GM21825 (cell line): Measurements from ENCODE around the gene NTN1.
"Not testable (repeated sequence)": the region's sequence is repeated elsewhere in the genome, so short reads cannot be mapped to it uniquely, and the experiment has no call there.

Experiments used
- ATAC-seq: cut with Tn5 transposase; IDR thresholded peaks from one replicate; pipeline ENCODE4 v1.9.1; 2021; ENCODE audit warnings: mild to moderate bottlenecking, moderate library complexity; ENCODE audit not compliant: unreplicated experiment

The NTN1 gene

DNA sequence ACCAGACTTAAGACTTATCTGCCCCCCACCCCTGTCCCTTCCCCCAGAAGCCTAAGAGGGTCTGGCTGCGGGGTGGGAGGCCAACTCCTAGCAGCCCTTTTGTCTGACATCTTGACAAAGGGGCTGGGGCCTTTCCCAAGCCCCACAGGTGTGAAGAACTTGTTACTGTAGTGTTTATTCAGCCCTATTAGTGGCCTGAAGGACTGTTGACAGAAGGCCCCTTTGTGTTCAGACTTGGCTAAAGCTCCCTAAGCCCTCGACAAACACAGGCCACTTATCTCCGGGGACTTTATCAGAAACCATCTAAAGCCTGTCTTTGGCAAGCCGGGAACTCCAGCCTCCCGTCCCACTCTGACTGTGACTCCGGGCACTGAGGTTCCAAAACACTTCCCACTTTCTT, 129.8 kb downstream of the NTN1 start:
- no peak for ATAC-seq

GRCh38 chr17:9151740-9152139, 130.4 kb downstream of the NTN1 start:
- ATAC-seq = not testable (repeated sequence)

DNA sequence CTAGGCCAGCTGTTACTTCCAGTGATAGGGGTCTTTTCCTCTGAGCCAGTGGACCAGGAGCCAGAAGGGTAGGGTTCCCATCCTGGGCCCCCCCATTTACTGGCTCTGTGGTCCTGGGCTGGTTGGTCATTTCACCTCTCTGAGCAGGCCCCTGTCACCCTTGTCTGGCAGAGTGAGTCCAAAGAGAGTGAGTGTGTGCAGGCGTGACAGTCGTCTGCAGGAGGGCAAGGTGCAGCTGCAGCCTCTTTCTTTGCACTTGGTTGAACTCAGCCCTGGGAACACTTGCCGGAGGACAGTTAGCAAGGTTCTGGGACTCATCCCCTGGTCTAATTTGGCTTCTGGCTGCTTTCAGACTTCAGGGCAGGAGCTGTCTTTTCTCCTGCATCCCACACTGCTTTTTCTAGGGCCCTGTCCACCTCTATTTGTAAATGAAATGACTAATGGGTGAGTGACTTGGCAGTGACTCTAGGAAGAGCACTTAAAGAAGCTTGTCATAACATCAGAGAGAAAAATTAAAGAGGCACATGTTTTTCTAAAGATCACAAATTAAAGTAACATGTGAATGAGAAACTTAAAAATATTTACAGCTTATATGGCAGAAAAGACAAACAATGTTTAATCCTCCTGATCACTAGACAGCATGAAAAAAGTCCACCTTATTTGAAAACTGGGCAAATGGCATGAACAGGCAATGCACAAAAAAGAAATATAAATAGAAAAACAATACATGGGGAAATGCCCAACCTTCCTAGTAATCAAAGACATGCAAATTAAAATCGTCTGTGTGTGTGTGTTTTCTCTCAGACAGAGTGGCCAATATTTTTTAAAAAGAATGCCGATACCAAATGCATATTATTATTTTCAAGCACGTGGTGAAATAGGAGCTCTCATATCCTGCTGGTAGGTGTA, 137.5 kb downstream of the NTN1 start:
- ATAC-seq = no peak

DNA sequence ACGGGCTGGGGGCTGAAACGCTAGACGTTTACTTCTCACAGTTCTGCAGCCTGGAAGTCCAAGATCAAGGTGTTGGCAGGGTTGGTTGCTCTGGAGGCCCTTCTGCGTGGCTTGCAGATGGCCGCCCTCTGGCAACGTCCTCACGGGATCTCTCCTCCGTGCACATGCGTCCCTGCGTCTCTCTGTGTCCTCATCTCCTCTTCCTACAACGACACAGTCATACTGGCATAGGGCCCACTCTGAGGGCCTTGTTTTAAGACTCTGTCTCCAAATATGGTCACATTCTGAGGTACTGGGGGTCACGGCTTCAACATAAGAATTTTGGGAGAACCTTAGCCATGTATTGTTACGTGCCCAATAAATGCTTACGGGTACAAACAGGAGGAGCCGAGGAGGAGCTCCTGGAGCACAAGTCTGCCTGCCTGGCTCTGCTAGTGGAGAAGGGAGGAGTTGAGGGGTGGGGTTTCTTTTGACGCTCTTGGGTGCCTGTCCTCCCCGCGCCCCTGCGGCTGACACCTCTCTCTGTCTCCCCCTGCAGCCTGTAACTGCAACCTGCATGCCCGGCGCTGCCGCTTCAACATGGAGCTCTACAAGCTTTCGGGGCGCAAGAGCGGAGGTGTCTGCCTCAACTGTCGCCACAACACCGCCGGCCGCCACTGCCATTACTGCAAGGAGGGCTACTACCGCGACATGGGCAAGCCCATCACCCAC, 141.1 kb downstream of the NTN1 start:
- no peak for ATAC-seq

DNA sequence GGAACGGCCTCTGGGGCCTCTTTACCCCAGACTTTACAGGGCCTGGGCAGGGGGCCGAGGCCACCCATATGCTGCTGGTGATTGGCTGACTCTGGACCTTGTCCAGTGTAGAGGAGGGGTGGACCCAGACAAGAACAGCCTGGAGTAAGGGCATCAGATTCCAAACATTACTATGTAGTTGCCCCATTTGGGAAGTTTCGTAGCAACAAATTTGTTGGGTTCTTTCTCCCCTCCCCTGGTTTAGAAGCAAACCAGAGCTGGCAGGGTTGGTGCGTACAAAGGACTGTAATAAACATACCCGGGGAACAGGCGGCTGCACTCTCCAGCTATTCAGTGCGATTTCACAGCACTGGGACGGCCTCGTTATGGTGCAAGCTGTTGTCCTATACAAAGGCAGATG, 145.5 kb downstream of the NTN1 start:
- no peak for ATAC-seq

DNA sequence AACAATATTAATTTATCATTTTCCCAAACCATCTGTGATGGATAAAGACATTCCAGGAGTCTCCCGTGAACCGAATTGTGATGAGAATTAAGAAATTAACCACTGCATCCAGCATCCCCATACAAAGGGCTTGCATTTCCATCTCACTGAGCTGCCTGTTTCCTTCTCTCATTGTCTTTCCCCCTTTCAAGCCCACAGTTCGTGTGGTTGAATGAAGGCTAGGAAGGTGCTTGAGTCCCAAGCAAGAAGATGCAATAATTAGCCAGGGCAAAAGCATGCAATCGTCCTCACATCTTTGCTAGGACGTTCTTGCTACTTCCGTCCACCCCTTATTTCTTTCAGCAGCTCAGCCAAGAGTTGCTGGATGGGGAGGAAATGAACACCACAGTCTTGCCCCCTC, 146.1 kb downstream of the NTN1 start:
- no peak for ATAC-seq

DNA sequence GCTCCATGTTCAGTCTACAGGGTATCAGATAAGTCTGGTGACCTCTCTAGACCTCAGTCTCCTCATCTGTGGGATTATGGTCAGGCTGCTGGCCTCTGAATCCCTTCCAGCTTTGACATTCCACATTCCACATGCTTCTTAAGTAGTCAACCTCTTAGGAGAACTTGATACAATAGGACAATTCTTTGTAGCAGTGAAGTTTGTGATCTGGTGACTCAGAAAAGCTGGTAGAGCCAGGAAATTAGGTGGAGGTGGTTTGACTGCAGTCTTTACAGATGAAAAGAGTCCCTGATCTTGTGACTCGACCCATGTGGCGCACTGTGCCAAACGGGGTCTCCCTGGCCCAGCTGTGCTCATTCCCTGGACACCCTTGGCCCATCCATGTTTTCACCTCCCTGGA, 147.8 kb downstream of the NTN1 start:
- no peak for ATAC-seq

- ATAC-seq = no peak
Observed at GRCh38 chr17:9170336-9170735, 149.0 kb downstream of the NTN1 start.

GRCh38 chr17:9170853-9171252, 149.5 kb downstream of the NTN1 start:
- ATAC-seq = no peak

- ATAC-seq = no peak
Observed at GRCh38 chr17:9173386-9173983, 152.2 kb downstream of the NTN1 start.

GRCh38 chr17:9174312-9174711, 153.0 kb downstream of the NTN1 start:
- ATAC-seq = no peak

DNA sequence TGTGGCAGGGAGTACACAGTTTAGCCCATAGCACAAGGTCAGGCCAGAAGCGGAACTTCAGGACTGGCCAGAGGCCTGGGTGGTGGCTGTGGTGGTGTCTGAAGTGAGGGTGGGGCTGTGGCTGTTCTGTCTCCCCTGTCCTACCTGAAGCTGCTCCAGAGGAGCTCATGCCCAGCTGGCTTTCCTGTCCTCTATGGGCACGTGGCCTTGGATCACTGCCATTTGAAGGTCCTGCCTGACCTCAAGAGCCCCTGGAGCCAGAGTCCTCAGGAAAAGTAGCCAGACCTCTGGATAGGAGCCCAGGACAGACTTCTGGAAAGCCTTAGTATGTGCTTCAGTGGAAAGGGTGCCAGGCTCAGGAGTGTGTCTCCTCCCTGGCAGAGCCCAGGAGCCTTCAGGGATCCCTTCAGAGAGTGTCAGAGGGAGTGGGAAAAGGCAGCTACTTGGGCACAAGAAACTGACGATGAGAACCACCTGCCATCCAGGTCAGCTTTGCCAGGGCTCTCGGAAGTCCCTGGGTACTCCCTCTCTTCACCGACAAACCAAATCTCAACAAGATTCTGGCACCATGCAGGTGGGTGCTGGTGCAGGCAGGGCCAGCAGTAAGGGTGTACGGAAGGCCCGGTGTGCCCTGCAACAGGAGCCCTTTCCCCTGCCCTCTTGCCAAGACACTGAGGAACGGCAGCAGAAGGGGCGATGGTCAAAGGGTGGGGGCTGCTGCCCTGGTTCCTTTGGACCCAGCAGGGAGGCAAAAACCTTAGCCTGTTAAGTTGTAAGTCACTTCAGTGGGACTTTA, 153.7 kb downstream of the NTN1 start:
- ATAC-seq = no peak

GRCh38 chr17:9175700-9176467, 154.6 kb downstream of the NTN1 start:
- no peak for ATAC-seq

DNA sequence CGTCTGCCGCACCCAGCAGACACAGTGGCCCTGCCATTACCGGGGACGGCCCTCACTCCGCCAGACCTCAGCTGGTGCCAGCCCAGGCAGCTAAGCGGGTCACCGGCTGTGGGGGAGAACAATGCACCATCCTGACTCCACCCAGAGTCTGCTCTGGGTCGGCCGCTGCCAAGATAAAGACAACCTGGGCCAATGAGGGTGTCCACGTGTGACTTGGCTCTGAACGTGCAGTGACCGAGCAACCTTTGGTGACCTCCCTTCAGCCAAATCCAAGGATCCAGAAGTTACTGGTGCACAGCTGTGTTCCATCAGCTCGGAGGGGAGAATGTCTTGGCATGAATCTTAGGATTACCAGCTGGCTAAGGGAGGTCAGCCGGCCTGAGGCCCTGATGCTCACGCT, 155.9 kb downstream of the NTN1 start:
- ATAC-seq = no peak

GRCh38 chr17:9178319-9178718, 157.0 kb downstream of the NTN1 start:
- ATAC-seq = no peak

- ATAC-seq = no peak
Observed at GRCh38 chr17:9179602-9180001, 158.3 kb downstream of the NTN1 start.

DNA sequence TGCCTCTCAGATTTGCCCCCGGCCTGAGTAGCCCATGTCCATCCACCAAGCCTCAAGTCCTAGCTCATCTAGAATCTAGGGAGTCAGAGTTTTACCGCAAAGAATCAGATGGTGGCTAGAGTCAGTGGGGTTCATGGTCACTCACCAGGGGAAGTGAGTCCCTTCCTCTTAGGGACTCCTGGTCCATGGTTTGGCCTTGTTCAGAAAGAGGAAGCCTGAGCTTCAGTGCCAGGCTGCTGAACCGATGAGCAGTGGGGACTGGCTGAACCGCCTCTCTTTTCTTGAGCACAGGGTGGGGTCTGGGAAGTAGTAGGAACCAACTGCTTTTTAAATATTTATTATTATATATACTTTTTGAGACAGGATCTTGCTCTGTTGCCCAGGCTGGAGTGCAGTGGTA, 160.3 kb downstream of the NTN1 start:
- ATAC-seq = no peak

DNA sequence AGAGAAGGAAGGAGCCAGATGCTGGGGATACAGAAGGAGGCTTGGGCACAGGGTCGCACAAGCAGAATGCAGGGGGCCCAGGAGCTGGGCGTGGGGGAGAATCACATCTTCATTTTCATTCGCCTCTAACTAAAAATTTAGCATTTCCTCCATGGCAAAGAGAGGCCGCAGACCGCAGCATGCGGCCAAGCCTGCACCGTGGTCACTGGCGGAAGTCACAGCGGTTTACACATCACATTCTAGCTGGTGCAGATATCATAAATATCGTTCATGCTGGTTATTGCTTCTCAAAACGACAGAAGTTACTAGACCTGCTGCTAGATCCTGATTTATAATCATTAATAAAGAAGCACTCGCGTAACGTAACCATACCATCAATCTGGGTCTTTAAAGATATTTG, 162.0 kb downstream of the NTN1 start:
- no peak for ATAC-seq

DNA sequence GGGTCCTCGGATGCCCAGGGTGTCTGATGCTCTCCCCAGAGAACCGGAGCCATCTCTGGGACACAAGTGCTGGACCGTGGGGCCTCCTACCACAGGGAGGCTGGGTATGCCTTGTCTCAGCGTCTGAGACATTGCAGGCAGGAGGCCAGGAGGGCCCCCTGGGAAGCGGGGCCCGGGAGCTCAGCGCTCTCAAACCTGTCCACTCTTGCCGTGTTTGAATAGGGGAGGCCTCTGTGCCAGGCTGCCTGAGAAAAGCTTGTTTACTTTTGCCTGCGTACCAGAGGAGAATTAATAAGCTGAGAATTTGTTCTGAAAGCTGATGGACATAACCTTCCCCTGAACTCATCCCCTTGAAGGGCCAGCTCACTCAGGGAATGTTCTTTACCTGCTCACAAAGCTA, 163.8 kb downstream of the NTN1 start:
- no peak for ATAC-seq

- no peak for ATAC-seq
Observed at GRCh38 chr17:9185688-9186284, 164.5 kb downstream of the NTN1 start.
